B cell (primary cell): ENCODE results near the gene CNOT6. TPM values are rescaled to one million over a fixed set of nuclear protein-coding genes. Genes with fewer than 3 reads are reported as not detected.

Experiments
- ATAC-seq: fragments of 200-7000 bp; cut with Tn5 transposase; one replicate; pipeline ENCODE4 v1.10.0; 2021; ENCODE audit warnings: low read depth, mild to moderate bottlenecking, moderate number of reproducible peaks, moderate library complexity
- CTCF ChIA-PET: fragments of 350-600 bp; sonication (Branson Sonifier 250); formaldehyde crosslinking; loops from one replicate; lab custom pipeline; 2021; ENCODE audit warnings: antibody characterized with exemption, inconsistent platforms; lab: Charles Lee
- POLR2A ChIA-PET: fragments of 350-600 bp; sonication (Branson Sonifier 250); formaldehyde crosslinking; loops from one replicate; lab custom pipeline; 2021; ENCODE audit warnings: antibody characterized with exemption; lab: Charles Lee
- DNase-seq: peaks from one replicate; pipeline ENCODE4 v3.0.0; 2013
- H2AFZ ChIP-seq: 2 replicates; pipeline ENCODE4 v1.6.1; 2012; ENCODE audit warnings: mild to moderate bottlenecking, low read depth, low read length; ENCODE audit not compliant: insufficient read depth, poor library complexity, severe bottlenecking
- H3K27ac ChIP-seq, 2 donors: 1 replicate in 1 of 2; 2 replicates in 1 of 2; pipeline ENCODE4 v1.5.1; 2012 to 2013; ENCODE audit warnings: low read length in 2 of 2, mild to moderate bottlenecking in 2 of 2, moderate library complexity in 1 of 2
- H3K27me3 ChIP-seq, 4 experiments: fragments of 200-600 bp in 1 of 4; sonication (generic) in 1 of 4; replicated peaks in 1 of 4; 1 replicate in 2 of 4; 2 replicates in 2 of 4; pipeline versions ENCODE4 v1.6.1 to v1.7.0; 2013 to 2016; ENCODE audit warnings: low read length in 3 of 4, mild to moderate bottlenecking in 2 of 4, mixed read lengths in 1 of 4, moderate library complexity in 1 of 4; ENCODE audit not compliant: insufficient read depth in 4 of 4, control insufficient read depth in 3 of 4; ENCODE audit errors: control extremely low read depth in 1 of 4
- H3K36me3 ChIP-seq, 2 experiments: replicated peaks in 1 of 2; 1 replicate in 1 of 2; 2 replicates in 1 of 2; pipeline versions ENCODE4 v1.6.1 to v1.7.1; 2013; ENCODE audit warnings: low read length in 1 of 2; ENCODE audit not compliant: insufficient read depth in 2 of 2, control insufficient read depth in 1 of 2; ENCODE audit errors: control extremely low read depth in 1 of 2, extremely low read depth in 1 of 2
- H3K4me1 ChIP-seq, 2 donors: fragments of 200-600 bp in 1 of 2; sonication (generic) in 1 of 2; 1 replicate in 1 of 2; 2 replicates in 1 of 2; pipeline versions ENCODE4 v1.5.1 to v1.6.1; 2013 to 2017; ENCODE audit warnings: low read length in 2 of 2; ENCODE audit not compliant: control insufficient read depth in 2 of 2, insufficient read depth in 2 of 2
- H3K4me2 ChIP-seq: replicated peaks from 2 replicates; pipeline ENCODE3; 2012; ENCODE audit warnings: mild to moderate bottlenecking, low read depth, low read length; ENCODE audit not compliant: poor library complexity, severe bottlenecking
- H3K4me3 ChIP-seq, 5 experiments: fragments of 200-600 bp in 1 of 5; sonication (generic) in 1 of 5; 1 replicate in 3 of 5; 2 replicates in 2 of 5; pipeline versions ENCODE4 v1.5.1 to v1.7.0; 2011 to 2016; ENCODE audit warnings: low read length in 4 of 5, mild to moderate bottlenecking in 4 of 5, low read depth in 2 of 5, control low read depth in 1 of 5, moderate library complexity in 1 of 5; ENCODE audit not compliant: insufficient read depth in 1 of 5; ENCODE audit errors: control extremely low read depth in 1 of 5, extremely low read depth in 1 of 5
- H3K79me2 ChIP-seq: fragments of 200-600 bp; sonication (generic); one replicate; pipeline ENCODE4 v1.6.0; 2016; ENCODE audit warnings: low read length; ENCODE audit not compliant: control insufficient read depth, insufficient read depth
- H3K9ac ChIP-seq: fragments of 200-600 bp; sonication (generic); 2 replicates; pipeline ENCODE4 v1.6.1; 2017; ENCODE audit warnings: mild to moderate bottlenecking, low read length, moderate library complexity
- H3K9me3 ChIP-seq, 3 donors: one replicate each; pipeline versions ENCODE4 v1.6.1 to v1.7.1; 2013; ENCODE audit warnings: low read length in 2 of 3; ENCODE audit not compliant: control insufficient read depth in 2 of 3, insufficient read depth in 1 of 3; ENCODE audit errors: control extremely low read depth in 1 of 3
- H4K20me1 ChIP-seq: 2 replicates; pipeline ENCODE4 v1.6.0; 2012; ENCODE audit warnings: mild to moderate bottlenecking, low read length; ENCODE audit not compliant: insufficient read depth, control insufficient read depth, poor library complexity, severe bottlenecking
- H3K27ac Mint-ChIP-seq: one replicate; pipeline ENCODE4 v1.8.0; 2021; ENCODE audit warnings: mixed read lengths
- H3K27me3 Mint-ChIP-seq: one replicate; pipeline ENCODE4 v1.8.0; 2021; ENCODE audit warnings: mixed read lengths
- H3K4me1 Mint-ChIP-seq: one replicate; pipeline ENCODE4 v1.8.0; 2021; ENCODE audit warnings: mixed read lengths
- H3K4me3 Mint-ChIP-seq: one replicate; pipeline ENCODE4 v1.8.0; 2021; ENCODE audit warnings: mixed read lengths
- H3K9me3 Mint-ChIP-seq: one replicate; pipeline ENCODE4 v1.8.0; 2022; ENCODE audit warnings: mixed read lengths; ENCODE audit not compliant: insufficient read depth
- EZH2 ChIP-seq: IDR thresholded peaks from 2 replicates; pipeline ENCODE4 v1.6.1; 2012; ENCODE audit warnings: borderline replicate concordance, low read depth, mild to moderate bottlenecking, moderate library complexity, low read length; ENCODE audit not compliant: insufficient read depth, poor library complexity, severe bottlenecking
- WGBS: methylation state at CpG from one replicate; pipeline ENCODE4 v1.1.5; 2013; ENCODE audit warnings: missing lambda C conversion rate; ENCODE audit not compliant: insufficient coverage; 5-methylcytosine and 5-hydroxymethylcytosine counted together
- intact Hi-C: fragments of 100-400 bp; cut with micrococcal nuclease; formaldehyde crosslinking; loops from one replicate; pipeline ENCODE4 v1.10.0; 2022
- polyA plus RNA-seq: library from polyadenylated mRNA; depleted of rRNA; stranded (reverse); fragments of >200 nt; gene quantifications from 2 replicates; pipeline ENCODE4 v1.2.3, GENCODE V29; 2012
- total RNA-seq, 2 donors: library from RNA; stranded (reverse); fragments of 120-200 nt in 1 of 2; gene quantifications; 1 replicate in 1 of 2; 2 replicates in 1 of 2; pipeline versions ENCODE4 v1.2.3 to v1.2.4, GENCODE V29; 2013 to 2022
- TF ChIP-seq, protein P1 (sequence below): fragments of 200-600 bp; IDR thresholded peaks from one replicate; pipeline ENCODE4 v1.8.0; 2022; ENCODE audit warnings: antibody characterized with exemption, mild to moderate bottlenecking

Gene CNOT6
- total and polyA plus RNA-seq, 2 donors (not counting 1 experiment from before 2014, with no cell fraction given), result 4.3 to 31.1 TPM

DNA sequence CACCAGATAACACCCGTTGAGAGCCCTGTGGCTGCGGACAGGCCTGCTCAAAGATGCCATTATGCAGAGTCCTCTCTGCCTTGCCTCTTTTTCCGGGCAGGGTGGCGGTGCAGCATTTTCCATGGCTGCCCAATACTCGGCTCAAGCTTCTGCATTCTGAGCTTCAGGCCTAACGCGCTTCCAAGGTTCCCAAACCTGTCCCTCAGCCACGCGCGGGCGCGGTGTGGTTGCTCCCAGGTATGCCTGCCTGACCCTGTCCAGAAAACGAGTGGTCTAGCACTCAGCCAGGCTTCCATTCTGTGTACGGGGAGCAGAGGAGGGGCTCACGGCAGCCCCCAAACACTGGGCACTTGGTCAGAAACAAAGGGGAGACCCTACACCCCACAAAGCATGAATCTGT is 27.9 kb upstream of the CNOT6 start:
- H3K4me1 Mint-ChIP-seq, result no peaks in the 10 kb centered on the region
- peaks cover 0 to 7% (median 3%) of the 10 kb centered on the region in 4 experiments for H3K27me3 ChIP-seq
- no peaks in the 10 kb centered on the region for H3K79me2 ChIP-seq
- peaks cover 10% of the 10 kb centered on the region for H3K27me3 Mint-ChIP-seq
- no peak overlapping the region for H3K27ac ChIP-seq
- H3K36me3 ChIP-seq, result no peaks in the 10 kb centered on the region
- POLR2A ChIA-PET, result no interaction called here
- H4K20me1 ChIP-seq, result no peaks in the 10 kb centered on the region
- DNase-seq (no peak), ATAC-seq (no peak)
- CTCF ChIA-PET, result no interaction called here
- no peak for TF ChIP-seq EZH2
- TF ChIP-seq, protein P1, sequence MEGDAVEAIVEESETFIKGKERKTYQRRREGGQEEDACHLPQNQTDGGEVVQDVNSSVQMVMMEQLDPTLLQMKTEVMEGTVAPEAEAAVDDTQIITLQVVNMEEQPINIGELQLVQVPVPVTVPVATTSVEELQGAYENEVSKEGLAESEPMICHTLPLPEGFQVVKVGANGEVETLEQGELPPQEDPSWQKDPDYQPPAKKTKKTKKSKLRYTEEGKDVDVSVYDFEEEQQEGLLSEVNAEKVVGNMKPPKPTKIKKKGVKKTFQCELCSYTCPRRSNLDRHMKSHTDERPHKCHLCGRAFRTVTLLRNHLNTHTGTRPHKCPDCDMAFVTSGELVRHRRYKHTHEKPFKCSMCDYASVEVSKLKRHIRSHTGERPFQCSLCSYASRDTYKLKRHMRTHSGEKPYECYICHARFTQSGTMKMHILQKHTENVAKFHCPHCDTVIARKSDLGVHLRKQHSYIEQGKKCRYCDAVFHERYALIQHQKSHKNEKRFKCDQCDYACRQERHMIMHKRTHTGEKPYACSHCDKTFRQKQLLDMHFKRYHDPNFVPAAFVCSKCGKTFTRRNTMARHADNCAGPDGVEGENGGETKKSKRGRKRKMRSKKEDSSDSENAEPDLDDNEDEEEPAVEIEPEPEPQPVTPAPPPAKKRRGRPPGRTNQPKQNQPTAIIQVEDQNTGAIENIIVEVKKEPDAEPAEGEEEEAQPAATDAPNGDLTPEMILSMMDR, result no peak
- H3K9me3 ChIP-seq, result peaks cover 0 to 10% (median 0%) of the 10 kb centered on the region in 3 donors
- H3K4me3 ChIP-seq, result no peak overlapping the region
- 95% methylated on average over 14 of the region's 15 CpGs for WGBS
- H3K4me1 ChIP-seq, result peaks cover 0 to 6% of the 10 kb centered on the region in 2 donors
- H3K4me3 Mint-ChIP-seq, result no peak overlapping the region
- H2AFZ ChIP-seq, result no peak overlapping the region
- no peaks in the 10 kb centered on the region for H3K9me3 Mint-ChIP-seq
- H3K27ac Mint-ChIP-seq, result no peak overlapping the region
- H3K4me2 ChIP-seq, result no peak overlapping the region
- no peak overlapping the region for H3K9ac ChIP-seq
- intact Hi-C loops, result no loop called here

DNA sequence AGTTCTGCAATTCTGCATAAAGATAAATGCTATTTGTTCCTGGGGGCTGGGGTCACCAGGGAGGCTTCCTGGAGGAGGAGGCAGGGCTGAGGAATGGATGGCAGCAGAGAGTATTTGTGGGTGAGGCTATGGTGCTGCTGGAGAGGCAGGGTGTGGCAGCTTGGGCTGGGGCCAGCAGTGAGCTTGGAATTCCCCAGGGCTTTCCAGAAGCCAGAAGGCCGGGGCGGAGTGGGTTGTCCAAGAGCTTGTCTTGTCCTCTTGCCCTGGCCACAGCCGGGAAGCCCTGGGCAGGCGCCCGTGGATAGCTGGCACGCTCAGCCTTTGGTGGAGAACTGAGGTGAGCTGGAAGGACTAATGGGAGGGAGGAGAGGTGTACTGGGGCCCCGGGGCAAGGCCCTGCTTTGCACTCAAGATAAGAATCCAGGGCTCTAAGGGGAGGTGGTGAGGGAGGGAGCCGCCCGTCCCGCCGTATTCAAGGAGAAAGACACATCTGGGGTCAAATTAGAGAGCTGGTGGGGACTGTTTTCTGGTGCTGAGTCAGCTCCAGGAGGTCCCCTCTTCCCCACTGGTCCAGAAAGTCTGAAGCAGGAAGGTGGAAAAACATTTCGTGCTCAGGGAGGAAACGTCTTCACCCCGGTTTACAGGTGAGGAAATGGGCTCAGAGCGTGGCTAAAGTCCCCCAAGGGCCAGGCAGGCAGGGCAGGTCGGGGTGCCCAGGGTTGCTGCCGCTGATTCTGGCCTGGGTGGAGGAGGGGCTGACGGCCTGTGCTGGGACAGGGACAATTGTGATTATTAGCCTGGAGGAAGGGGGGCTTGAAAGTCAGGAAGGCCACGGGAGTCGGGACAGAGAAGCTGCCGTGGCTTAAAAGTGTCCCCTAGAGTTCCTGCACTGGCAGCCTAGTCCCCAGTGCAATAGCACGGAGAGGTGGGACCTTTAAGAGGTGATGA is 26.9 kb upstream of the CNOT6 start:
- H4K20me1 ChIP-seq, result no peaks in the 10 kb centered on the region
- DNase-seq (no peak), ATAC-seq (no peak)
- TF ChIP-seq, protein P1, result no peak
- TF ChIP-seq EZH2, result no peak
- H3K9me3 ChIP-seq, result peaks cover 0 to 10% (median 0%) of the 10 kb centered on the region in 3 donors
- no peaks in the 10 kb centered on the region for H3K36me3 ChIP-seq
- H3K4me3 ChIP-seq, result no peak overlapping the region
- no peak overlapping the region for H3K4me2 ChIP-seq
- Mint-ChIP-seq H3K4me1 (no peaks in the 10 kb centered on the region), H3K4me3 (no peak overlapping the region), H3K27me3 (peaks cover 10% of the 10 kb centered on the region), H3K9me3 (no peaks in the 10 kb centered on the region), H3K27ac (no peak overlapping the region)
- H3K9ac ChIP-seq, result no peak overlapping the region
- CTCF ChIA-PET, result interaction anchor here (0.9 to 2.0 kb wide), 2 partner anchors 11 to 175 kb away, joined by 3 to 5 read pairs; no protein-coding TSS in a partner anchor
- H2AFZ ChIP-seq, result no peak overlapping the region
- no peak overlapping the region for H3K27ac ChIP-seq
- H3K27me3 ChIP-seq, result peaks cover 0 to 11% (median 3%) of the 10 kb centered on the region in 4 experiments
- intact Hi-C loops, result no loop called here
- H3K4me1 ChIP-seq, result peaks cover 0 to 7% of the 10 kb centered on the region in 2 donors
- WGBS, result 80% methylated on average over 20 of the region's 22 CpGs
- POLR2A ChIA-PET, result no interaction called here
- H3K79me2 ChIP-seq, result no peaks in the 10 kb centered on the region
